Stimulated activated CD4-positive, alpha-beta T cell treated with anti-CD3 and anti-CD28 coated beads, Interleukin-15, amount 100 ng/mL, for 24 hours (primary cell): ENCODE data around the gene PANK3.
"Not testable (repeated sequence)": the region's sequence is repeated elsewhere in the genome, so short reads cannot be mapped to it uniquely, and the experiment has no call there.

ENCODE experiments used
- DNase-seq: peaks from one replicate; pipeline ENCODE4 v3.0.0-alpha.2; 2020

PANK3 gene

DNA sequence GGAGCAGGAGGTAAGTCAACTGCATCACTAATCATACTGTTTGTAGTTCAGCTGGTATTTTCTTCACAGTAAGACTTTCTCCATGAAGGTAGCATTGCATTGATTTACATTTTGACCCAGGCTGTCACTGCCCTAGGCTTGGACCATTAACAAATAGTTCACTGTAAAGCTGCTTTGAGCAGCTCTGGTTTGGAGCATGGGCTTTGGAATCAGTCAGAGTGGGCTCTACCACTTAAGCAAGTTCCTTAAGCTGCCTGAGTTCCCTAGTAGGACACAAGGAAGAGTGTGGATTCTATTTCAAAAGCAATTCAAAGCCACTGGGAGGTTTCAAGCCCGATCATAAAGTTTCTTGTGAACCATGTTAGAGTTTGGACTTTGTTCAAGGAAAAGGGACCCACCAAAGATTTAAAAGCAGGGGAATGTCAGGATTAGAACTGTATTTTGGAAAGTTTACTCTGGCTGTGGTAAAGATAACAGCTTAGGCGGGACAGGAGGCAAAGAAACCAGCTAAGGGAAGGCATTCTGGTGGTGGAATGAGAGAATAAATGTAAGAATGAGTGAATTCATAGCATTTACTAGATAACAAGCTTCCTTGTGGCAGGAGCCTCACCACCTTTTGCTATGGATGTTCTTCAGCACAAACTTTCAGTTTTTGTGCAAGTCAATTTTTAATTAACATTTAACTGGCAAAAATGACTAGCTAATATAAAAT is 12.3 kb upstream of the PANK3 start:
- DNase-seq, result no peak

DNA sequence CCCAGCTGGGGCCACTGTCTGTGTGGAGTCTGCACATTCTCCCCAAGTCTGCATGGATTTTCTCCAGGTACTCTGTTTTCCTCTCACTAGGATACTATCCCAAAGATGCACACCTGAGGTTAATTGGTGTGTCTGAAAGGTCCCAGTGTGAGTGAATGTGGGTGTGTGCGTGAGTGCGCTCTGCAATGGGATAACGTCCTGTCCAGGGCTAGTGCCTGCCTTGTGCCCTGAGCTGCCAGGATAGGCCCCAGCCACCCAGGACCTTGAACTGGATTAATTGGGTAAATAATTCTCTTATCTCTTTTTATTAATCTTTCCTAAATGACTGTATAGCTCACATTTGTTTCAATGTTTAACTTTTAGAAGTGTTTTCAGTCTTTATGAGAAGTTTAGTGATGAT is 11.5 kb upstream of the PANK3 start:
- no peak for DNase-seq

DNA sequence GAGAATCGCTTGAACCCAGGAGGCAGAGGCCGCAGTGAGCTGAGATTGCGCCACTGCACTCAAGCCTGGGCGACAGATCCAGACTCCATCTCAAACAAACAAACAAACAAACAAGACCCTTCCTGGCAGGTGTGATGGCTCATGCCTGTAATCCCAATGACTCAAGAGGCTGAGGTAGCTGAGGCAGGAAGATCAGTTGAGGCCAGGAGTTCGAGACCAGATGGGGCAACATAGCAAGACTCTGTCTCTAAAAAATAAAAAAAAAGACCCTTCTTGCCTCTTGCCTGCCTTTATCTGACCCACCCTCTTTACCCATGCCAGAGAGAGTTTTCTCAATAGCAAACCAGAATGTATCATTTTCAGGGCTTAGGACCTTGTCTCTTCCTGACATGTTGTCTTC is 8.8 kb upstream of the PANK3 start:
- no peak for DNase-seq

DNA sequence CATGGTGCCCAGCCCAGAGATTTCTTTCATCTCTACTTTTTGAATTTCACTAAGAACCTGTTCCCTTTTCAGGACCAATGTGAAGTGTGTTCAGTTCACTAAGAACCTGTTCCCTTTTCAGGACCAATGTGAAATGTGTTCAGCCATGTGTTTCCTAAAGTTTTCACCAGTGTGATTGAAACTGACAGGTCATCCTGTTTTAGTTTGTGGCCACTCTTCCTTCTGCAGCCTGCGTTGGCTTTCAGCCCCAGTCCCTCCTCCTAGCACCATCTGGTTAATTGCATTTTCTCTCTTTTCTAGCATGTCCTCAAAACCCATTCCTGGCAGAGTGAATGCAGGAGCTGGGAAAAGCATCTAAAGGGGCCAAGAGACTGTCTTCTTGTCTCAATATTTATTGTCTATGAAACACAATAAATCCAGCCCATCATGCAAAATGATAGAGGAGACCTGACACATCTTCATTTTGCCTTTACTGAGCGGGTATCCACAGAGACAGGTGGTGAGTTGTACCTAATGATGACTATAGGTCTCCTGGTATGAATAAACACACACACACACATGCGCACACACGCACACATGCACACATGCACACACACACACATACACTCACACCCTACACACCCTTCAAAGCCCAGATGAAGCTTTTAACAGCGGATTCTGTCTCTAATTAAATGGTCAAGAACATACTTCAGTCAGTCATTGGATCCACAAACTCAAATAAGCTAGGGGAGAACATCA is 6.1 kb upstream of the PANK3 start:
- DNase-seq, result no peak

DNA sequence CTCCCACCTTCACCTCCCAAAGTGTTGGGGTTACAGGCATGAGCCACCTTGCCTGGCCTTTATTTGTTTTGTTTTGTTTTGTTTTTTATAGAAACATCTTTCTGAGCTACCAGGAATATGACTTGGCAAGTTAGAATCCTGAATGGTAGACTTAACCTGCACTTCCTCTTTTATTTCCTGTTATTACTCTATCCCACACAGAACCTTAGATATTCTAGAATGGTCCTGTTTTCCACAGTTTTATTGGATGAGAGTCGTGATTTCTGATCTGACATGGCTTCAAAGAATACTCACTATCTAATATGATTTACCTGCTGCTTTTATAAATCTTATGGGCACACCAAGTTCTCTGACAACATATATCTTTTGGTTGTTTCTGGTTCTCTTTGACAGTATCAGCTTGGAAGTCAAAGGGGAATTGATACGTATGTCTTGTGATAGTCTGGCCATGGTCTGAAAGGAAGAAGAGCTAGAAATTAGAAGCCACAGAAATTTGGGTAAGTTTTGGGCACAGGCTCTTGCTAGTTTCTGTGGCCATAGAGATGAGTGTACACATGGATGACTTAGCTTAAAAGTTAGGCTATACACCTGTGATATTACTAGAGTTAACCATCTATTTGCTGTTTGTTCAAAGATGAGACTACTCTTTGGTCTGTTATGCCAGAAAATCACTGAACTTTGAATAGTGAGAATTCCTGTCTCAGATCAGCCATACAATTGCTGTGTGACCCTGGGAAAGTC is 4.7 kb upstream of the PANK3 start:
- no peak for DNase-seq

DNA sequence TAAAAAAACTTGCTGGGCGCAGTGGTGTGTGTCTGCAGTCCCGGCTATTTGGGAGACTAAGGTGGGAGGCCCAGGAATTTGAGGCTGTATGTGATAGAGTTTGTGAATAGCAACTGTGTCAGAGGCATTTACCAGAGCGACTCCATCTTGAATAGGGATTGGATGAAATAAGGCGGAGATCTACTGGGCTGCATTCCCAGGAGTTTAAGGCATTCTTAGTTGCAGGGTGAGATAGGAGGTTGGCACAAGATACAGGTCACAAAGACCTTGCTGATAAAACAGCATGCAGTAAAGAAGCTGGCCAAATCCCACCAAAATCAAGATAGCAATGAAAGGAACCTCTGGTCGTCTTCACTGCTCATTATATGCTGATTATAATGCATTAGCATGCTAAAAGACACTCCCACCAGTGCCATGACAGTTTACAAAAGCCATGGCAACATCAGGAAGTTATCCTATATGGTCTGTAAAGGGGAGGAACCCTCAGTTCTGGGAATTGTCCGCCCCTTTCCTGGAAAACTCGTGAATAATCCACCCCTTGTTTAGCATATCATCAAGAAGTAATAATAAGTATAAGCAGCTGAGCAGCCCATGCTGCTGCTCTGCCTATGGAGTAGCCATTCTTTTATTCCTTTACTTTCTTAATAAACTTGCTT is 1.8 kb upstream of the PANK3 start:
- not testable (repeated sequence) for DNase-seq

DNA sequence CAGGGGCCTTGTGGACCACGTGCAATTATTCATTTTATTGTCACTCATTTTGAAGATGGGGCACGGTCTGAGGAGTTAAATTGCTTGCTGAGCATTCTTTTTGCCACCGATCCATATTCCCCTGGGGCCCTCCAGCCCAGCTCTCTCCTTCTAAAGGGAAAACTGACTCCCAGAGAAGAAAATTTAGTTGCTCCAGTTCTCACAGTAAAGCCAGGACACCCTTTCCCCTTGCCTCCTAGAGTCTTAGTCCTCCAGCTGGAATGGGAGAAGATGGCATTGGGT is 1.0 kb upstream of the PANK3 start:
- DNase-seq, result no peak

DNA sequence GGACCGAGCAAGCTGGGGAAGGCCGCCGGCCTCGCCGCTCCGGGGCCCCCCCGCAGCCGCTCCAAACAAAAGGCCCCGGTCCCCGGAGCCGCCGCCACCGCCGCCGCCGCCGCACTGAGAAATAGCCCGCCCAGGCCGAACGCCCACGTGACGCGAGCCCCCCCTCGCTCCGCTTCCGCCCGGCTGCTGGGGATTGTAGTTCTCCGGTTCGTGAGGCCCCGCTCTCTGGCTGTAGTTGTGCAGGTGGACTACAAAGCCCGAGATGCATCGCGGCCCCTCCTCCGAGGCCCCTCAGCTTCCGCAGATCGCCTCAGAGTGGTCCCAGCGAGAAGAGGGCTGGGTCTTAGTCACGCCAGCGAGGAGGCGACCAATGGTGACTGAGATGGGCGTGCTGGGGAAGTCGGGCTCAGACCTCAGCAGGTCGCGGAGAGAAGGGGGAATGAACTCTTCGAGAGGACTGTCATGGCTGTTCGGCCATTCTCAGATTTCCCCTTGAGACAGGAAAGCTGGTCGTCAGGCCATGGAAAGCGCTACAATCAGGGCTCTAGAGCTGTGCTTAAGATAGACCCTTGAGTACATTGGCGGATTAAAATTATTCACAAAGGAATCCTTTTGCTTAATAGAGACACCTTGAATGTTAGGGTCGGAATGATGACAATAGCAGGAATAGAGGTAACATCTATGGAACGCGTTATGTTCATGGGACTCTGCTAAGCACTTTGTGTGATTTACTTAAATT is 489 bp upstream of the PANK3 start:
- peak; percentile 98 for DNase-seq

DNA sequence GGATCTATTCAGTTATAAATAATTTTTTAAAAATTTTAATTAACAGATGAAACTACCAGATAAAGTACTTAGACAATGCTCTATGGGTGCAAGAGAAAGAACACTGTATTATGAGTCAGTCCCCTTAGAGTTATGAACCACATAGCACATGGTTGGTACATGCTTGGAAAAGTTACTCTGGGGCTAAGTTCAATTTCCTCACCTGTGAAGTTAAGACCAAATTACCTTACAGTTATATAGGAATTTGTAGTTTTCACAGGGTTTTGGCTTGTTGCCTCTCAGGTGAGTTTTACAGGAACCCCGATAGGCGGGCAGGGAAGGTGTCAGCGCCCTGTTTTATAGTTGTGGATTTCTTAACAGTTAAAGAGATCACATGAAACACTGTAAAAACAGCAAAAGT is 1.2 kb downstream of the PANK3 start:
- DNase-seq, result no peak

DNA sequence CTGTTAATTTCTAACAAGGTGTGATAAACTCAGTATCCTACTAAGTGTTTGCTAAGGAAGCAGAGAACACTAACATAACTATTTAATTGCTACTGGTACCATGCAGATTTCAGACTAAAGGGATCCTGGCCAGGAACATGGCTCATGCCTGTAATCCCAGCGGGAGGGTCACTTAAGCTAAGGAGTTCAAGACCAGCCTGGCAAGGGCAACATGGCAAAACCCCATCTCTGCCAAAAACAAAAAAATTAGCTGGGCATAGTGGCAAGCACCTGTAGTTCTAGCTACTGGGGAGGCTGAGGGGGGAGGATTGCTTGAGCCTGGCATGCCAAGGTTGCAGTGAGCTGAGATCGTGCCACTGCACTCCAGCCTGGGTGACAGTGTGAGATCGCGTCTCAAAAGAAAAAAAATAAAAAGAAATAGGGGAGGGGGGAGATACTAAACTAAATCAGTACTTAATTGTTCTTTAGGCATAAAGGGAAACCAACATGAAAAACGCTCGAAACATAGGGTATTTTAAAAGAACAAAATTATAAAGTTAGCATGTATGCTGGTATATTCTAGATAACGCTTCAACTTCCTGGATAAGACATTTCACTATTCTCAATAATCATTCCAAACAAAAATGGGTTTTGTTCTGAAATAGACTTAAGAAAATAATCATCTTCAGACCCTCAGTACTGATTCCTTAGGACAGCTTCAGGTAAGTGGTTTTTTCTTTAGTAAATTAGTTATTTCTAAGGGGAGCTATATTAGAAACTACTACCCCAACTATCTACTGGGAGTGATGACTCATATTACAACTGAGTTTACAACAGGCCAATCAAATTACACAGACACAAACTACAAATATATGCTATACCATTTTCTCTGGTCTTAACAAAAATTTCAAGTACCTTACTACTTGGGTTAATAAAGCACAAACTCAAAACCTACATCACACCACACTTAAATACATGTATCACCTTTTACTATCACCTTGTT is 3.5 kb downstream of the PANK3 start:
- no peak for DNase-seq

DNA sequence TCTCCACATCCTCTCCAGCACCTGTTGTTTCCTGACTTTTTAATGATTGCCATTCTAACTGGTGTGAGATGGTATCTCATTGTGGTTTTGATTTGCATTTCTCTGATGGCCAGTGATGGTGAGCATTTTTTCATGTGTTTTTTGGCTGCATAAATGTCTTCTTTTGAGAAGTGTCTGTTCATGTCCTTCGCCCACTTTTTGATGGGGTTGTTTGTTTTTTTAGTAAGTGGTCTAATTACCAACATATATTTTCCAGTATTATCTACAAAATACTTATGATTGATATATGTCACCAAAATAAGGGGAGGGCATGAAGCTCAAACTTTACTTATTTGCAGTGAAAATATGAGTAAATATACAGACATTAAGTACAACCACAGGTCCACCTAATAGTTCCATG is 5.0 kb downstream of the PANK3 start:
- DNase-seq, result not testable (repeated sequence)

DNA sequence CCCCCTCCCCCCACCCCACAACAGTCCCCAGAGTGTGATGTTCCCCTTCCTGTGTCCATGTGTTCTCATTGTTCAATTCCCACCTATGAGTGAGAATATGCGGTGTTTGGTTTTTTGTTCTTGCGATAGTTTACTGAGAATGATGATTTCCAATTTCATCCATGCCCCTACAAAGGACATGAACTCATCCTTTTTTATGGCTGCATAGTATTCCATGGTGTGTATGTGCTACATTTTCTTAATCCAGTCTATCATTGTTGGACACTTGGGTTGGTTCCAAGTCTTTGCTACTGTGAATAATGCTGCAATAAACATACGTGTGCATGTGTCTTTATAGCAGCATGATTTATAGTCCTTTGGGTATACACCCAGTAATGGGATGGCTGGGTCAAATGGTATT is 5.5 kb downstream of the PANK3 start:
- DNase-seq, result not testable (repeated sequence)

DNA sequence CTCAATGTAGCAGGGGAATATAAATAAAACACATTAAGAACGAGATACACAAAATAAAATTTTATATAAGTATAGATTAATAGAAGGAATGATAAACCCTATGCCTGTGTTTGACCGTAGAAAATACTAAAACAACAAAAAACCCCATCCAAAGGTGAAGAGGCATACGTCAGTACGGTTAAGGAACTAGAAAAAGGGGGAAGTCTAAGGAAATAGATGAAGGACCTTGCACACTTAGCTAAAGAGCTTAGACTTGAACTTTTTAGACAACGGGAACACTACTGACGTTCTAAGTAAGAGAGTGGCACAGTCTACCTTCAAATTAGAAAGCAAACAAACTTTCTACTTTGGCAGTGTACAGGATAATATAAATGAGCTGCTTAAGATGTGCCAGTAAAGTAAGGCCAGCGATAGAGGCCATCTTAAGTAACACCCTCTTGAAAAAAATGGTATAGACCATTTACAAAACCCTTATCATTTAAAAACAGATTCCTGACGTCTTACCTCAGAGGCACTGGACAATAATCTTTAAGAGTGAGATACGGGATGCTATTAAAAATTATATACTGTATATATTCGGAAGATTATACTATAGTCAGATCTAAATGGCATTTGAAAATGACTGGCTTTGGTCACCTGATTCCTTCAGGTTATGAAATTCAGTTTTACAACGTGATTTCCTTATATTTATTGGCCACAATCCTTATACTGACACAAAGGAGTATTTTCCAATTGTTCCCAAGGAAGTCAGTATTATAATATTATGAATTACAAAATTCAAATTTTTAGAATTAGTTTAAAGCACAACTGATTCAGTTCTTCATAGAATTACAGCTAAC is 8.5 kb downstream of the PANK3 start:
- no peak for DNase-seq

DNA sequence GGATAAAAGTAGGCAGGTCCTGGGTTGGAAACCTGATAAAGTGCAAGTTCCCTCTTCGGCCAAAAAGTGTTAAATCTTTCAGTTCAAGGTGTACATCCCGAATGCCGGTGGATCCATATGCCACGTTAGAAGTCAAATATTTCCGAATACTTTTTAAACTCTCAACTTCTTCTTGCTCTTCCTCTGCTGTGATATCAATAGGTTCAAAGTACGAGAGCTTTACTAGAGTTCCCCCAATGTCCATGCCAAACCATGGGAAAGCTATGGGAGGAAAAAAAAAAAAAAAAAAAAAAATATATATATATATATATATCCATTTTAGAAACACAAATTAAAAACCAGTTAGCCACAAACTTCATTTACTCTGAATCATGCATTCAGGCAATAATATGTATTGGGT is 10.4 kb downstream of the PANK3 start:
- DNase-seq, result no peak

DNA sequence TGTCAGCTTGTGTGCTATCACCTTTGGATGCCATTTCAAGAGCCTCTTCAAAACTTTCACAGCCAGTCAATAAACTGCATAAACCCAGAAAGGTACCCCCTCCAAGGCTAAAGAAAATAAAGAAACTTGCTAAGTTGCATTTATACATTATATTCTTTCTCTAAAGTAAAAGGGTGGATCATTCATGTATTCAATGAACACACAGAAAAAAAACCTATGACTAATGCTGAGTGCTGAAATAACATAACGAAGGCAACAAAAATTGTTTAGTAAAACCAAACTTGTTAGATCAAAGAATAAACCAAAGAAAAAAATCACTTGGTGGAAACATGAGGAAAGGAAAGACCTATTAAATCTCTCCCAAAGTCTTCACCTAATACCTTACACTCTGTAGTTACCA is 15.2 kb downstream of the PANK3 start:
- no peak for DNase-seq

DNA sequence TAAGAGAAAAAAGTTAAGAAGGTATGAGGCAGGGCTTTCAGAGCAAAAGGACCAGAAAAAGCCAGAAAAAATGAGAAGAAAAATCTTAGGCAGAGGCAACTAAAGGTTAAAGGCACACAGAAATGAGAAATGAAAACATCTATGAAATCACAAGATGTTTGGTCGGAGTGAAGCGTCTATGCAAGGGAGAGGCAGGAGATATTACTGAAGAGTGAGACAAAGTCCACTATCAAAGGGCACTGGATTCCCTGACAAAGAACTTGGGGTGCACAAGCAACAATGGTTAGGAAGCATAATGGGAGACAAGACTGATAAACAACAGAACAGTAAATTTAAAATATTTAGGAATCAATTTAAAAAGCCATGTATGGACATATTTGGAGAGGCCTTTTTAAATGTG is 16.9 kb downstream of the PANK3 start:
- no peak for DNase-seq

DNA sequence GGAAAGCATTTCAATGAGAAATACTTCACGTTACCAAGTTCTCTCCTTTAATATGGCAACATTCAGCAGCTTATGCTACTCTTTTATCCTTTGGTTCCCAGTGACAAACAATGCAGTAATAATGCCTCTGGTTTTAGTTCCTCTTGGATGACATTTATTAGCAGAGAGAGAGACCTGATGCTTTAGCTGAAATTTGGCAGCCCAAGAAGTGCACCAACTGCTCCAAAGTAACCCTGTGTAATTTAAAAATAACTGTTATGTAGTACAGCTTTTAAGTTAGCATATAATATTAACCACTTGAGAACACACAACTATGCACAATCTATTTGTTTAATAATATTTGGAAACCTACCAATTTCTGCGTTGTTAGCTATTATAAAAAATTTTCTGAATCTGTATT is 21.8 kb downstream of the PANK3 start:
- no peak for DNase-seq

DNA sequence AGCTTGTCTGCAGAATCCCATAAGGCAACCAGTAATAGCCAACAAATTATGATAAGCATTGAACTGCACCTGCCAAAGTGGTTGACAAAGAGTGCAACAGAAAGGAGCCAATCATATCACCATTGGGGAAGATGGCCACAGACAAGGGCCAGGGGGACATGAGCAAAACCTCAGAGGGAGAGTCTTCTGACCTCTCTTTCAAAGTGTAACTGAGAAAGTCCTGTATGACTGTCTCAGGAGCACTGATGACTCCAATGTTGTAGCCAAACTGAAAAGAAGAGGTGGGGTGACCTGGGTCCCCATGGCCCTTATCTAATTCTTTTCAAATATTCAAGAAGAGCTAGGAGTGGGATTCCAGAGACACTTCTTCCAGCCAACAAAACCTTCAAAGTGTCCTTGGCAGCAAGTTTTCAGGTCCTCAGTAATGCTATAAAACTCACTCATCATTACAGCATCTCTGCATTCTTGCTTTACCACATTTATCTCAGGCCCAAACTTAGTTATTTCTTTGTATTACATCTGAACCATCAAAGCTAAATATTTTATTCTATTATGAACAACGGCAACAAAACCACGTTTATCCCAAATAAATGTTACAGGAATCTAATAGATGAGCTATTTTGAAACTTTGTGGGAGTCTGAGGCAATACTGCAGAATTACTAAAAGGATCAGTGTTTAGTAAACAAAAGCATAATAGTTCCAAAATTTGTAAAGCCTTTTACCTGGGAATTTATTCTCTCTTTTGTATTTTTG is 25.6 kb downstream of the PANK3 start:
- no peak for DNase-seq

DNA sequence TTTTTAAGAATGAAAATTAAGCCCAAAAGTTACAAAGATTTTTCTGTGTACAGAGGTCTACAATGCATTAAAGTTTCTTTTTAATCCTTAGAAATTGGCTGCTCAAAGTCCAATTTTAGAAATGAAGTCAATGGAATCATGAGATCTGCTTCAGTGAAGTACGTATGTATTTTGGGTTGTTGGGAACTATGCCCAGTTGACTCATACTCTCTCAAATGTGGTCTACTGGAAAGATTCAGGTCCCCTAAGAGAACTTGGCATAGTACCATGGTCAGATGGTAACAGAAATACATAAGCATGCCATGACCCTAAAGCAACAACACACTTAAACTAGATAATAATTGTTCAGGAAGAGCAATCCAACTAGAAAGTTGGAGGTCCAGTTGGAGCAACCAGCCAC is 27.0 kb downstream of the PANK3 start:
- no peak for DNase-seq

DNA sequence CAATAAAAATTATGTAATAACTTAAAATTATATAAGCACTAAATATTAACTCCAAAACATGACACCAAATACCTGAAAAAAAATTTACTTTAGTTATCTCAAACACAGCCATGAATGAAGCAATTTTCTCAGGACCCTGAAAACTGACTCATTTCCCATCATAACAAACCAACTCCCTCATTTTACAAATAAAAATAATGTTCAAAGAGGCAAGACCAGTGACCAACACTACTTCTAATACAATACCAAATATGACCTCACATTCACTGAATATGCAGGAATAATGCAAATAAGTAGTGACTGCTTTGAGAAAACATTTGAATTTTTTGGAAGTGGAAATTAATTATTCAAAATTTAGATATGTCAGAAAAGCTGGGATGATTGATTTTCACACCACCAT is 28.5 kb downstream of the PANK3 start:
- DNase-seq, result no peak
